ENCODE data around the gene SNAPC2. TPM values are rescaled to one million over a fixed set of nuclear protein-coding genes. Genes with fewer than 3 reads are reported as not detected.
A peak's percentile ranks its signal among the peaks of the same experiment; 100 is the strongest.

SNAPC2 gene
- total RNA-seq, 6 donors from 2014 or later, result 5.2 to 28.0 (median 19.2) TPM

DNA sequence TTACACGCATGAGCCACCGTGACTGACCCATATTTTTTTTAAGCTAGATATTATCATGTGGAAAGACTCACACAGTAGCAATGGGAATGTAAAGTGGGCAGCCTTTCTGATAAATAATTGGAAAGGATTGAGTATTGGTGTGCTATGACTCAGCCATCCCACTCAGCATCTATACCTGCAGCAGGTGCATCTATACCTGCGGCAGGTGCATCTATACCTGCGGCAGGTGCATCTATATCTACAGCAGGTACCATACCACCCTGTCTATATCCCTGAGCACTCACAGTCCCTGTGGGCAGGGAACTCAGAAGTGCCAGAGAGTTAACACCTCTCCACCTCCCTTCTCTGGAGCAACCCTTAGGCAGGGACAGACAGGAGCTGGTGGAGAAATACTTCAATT is 37.0 kb upstream of the SNAPC2 start:
- DNase-seq (no peak), ATAC-seq (ENCODE audit: low FRiP score in 2 of 2) (no peak)
- Histone ChIP-seq H3K4me1 (peaks cover 0 to 6% (median 2%) of the 10 kb centered on the region in 4 donors), H3K36me3 (no peaks in the 10 kb centered on the region), H3K4me3 (no peak overlapping the region), H3K27me3 (peaks cover 0 to 2% (median under 1%) of the 10 kb centered on the region in 4 donors), H3K9me3 (no peaks in the 10 kb centered on the region), H3K27ac (no peak overlapping the region)
- 91 to 94% methylated on average over 2 to 4 of the region's 4 CpGs for WGBS, 2 donors
- TF ChIP-seq POLR2A (IDR thresholded peaks at IDR 0.05), result no peak
- no peak for TF ChIP-seq POLR2AphosphoS5 (IDR thresholded peaks at IDR 0.05)
- TF ChIP-seq EP300 (IDR thresholded peaks at IDR 0.05), result no peak
- TF ChIP-seq, protein P1, sequence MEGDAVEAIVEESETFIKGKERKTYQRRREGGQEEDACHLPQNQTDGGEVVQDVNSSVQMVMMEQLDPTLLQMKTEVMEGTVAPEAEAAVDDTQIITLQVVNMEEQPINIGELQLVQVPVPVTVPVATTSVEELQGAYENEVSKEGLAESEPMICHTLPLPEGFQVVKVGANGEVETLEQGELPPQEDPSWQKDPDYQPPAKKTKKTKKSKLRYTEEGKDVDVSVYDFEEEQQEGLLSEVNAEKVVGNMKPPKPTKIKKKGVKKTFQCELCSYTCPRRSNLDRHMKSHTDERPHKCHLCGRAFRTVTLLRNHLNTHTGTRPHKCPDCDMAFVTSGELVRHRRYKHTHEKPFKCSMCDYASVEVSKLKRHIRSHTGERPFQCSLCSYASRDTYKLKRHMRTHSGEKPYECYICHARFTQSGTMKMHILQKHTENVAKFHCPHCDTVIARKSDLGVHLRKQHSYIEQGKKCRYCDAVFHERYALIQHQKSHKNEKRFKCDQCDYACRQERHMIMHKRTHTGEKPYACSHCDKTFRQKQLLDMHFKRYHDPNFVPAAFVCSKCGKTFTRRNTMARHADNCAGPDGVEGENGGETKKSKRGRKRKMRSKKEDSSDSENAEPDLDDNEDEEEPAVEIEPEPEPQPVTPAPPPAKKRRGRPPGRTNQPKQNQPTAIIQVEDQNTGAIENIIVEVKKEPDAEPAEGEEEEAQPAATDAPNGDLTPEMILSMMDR (IDR thresholded peaks at IDR 0.05), result no peak

DNA sequence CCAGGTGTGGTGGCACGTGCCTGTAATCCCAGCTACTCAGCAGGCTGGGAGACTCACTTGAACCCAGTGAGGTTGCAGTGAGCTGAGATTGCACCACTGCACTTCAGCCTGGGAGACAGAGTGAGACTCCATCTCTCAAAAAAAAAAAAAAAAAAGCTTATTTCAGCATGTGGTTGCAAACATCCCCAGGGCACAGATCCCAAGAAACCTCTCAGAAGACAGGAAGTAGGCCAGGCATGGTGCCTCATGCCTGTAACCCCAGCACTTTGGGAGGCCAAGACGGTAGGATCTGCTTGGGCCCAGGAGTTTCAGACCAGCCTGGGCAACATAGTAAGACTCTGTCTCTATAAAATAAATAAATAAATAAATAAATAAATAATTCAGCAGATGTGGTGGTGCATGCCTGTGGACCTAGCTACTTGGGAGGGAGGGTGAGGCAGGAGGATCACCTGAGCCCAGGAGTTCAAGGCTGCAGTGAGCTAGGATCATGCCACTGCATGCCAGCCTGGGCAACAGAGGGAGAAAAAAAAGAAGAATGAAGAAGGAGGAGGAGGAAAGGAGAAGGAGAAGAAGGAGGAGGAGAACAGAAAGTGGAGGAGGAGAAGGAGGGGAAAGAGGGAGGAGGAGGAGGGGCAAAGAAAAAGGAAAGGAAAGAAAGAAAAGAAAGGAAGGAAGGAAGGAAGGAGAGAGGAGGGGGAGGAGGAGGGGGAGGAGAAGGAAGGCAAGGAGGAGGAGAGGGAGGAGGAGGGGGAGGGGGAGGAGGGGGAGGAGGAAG is 36.2 kb upstream of the SNAPC2 start:
- H3K4me1 ChIP-seq, result peaks cover 0 to 13% (median 9%) of the 10 kb centered on the region in 4 donors
- ATAC-seq (ENCODE audit: low FRiP score in 2 of 2) (no peak), DNase-seq (no peak)
- H3K9me3 ChIP-seq, result no peaks in the 10 kb centered on the region
- no peaks in the 10 kb centered on the region for H3K36me3 ChIP-seq
- H3K27me3 ChIP-seq, result peaks cover 0 to 8% (median 4%) of the 10 kb centered on the region in 4 donors
- WGBS, 2 donors, result 66 to 87% methylated on average over 2 of the region's 2 CpGs
- H3K4me3 ChIP-seq, result no peak overlapping the region
- TF ChIP-seq POLR2AphosphoS5 (IDR thresholded peaks at IDR 0.05) (no peak), EP300 (IDR thresholded peaks at IDR 0.05) (no peak), POLR2A (IDR thresholded peaks at IDR 0.05) (no peak)
- TF ChIP-seq, protein P1 (IDR thresholded peaks at IDR 0.05), result no peak
- no peak overlapping the region for H3K27ac ChIP-seq

DNA sequence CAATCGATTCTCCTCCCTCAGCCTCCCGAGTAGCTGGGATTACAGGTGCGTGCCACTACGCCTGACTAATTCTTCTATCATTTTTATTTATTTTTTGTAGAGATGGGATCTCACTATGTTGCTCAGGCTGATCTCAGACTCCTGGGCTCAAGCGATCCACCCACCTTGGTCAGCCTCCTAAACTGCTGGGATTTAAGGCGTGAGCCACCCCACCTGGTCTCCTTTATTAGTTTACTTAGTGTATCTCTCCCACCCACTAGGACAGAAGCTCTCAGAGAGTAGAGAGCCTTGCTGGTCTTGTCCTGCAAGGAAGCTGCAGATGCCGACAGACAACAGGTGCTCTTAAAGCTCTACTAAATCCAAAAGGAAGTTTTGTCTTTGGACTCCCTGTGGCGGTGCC is 34.3 kb upstream of the SNAPC2 start:
- no peak for ATAC-seq (ENCODE audit: low FRiP score in 2 of 2)

DNA sequence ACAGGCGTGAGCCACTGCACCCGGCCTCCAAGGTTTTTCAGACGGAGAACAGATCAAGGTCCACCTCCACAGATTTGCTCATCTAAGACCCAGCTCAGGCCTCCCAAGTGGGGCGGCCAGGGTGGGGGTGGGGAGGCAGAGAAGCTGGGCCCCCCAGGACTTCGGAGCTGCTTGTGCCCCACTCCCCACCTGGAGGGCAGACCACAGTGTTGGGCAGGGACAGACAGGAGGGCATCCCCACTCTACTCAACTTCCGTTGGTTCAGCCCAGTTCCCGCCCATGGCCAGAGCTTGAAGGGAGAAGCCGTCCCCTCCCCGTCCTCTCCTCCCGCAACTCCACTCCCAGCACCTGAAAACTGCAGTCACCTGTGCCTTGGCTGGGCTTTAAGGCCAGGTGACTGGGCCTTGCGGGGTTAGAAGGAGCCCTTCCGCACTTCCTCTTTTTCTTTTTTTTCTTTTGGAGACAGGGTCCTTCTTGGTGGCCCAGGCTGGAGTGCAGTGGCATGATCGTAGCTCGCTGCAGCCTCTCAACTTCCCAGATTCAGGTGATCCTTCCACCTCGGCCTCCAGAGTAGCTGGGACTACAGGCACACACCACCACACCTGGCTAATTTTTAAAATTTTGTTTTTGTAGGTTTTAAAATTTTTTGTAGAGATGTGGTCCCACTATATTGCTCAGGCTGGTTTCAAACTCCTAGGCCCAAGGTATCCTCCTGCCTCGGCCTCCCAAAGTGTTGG is 32.6 kb upstream of the SNAPC2 start:
- peaks cover 0 to 8% (median 4%) of the 10 kb centered on the region in 4 donors for H3K27me3 ChIP-seq

More for the DNA sequence above, 34.3 kb upstream of the SNAPC2 start:
- TF ChIP-seq, protein P1 (IDR thresholded peaks at IDR 0.05), result no peak
- no peak for TF ChIP-seq EP300 (IDR thresholded peaks at IDR 0.05)
- TF ChIP-seq POLR2A (IDR thresholded peaks at IDR 0.05), result no peak
- TF ChIP-seq POLR2AphosphoS5 (IDR thresholded peaks at IDR 0.05), result no peak
- Histone ChIP-seq H3K36me3 (no peaks in the 10 kb centered on the region), H3K4me1 (peaks cover 0 to 13% (median 9%) of the 10 kb centered on the region in 4 donors), H3K9me3 (no peaks in the 10 kb centered on the region), H3K27ac (no peak overlapping the region), H3K4me3 (no peak overlapping the region), H3K27me3 (peaks cover 0 to 8% (median 4%) of the 10 kb centered on the region in 4 donors)
- no peak for DNase-seq
- WGBS, 2 donors, result 85 to 87% methylated on average over 8 of the region's 8 CpGs

More for the DNA sequence above, 32.6 kb upstream of the SNAPC2 start:
- Histone ChIP-seq H3K9me3 (no peaks in the 10 kb centered on the region), H3K36me3 (no peaks in the 10 kb centered on the region), H3K4me1 (peaks cover 0 to 13% (median 9%) of the 10 kb centered on the region in 4 donors), H3K27ac (no peak overlapping the region), H3K4me3 (peak overlapping the region in 1 of 4 donors; percentile 52)
- WGBS, 2 donors, result 80 to 85% methylated on average over 13 to 16 of the region's 16 CpGs
- TF ChIP-seq EP300 (IDR thresholded peaks at IDR 0.05) (no peak), POLR2A (IDR thresholded peaks at IDR 0.05) (no peak), POLR2AphosphoS5 (IDR thresholded peaks at IDR 0.05) (no peak)
- TF ChIP-seq, protein P1 (IDR thresholded peaks at IDR 0.05), result no peak
- DNase-seq, result no peak
- no peak for ATAC-seq (ENCODE audit: low FRiP score in 2 of 2)

All from upper lobe of left lung (tissue), 6 donors.